HepG2 (cell line): ENCODE measurements around the gene SSC4D. TPM values are rescaled to one million over a fixed set of nuclear protein-coding genes. Genes with fewer than 3 reads are reported as not detected.

Source experiments
- ATAC-seq: fragments of 200-7000 bp; cut with Tn5 transposase; 3 replicates; pipeline ENCODE4 v1.9.1; 2020; ENCODE audit warnings: mild to moderate bottlenecking, moderate library complexity
- BruUV-seq: library from RNA; stranded (reverse); fragments of 400-500 nt; replicated peaks from 2 replicates; lab custom pipeline; 2021; lab: Mats Ljungman, UMichigan
- CTCF ChIA-PET: fragments of 300-600 bp; formaldehyde crosslinking; extraction: SDS; loops from one replicate; lab custom pipeline; 2021; ENCODE audit warnings: low total read pairs, inconsistent platforms, low intra/inter-chr PET ratio; lab: Yijun Ruan, JAX
- POLR2A ChIA-PET: fragments of 350-600 bp; sonication (Branson Sonifier 250); formaldehyde crosslinking; loops from one replicate; lab custom pipeline; 2020; ENCODE audit warnings: antibody characterized with exemption, inconsistent platforms; lab: Yijun Ruan, JAX
- DNase-seq: peaks from one replicate; pipeline ENCODE4 v3.0.0-alpha.2; 2015; ENCODE audit warnings: low spot score
- FAIRE-seq: peaks from 3 replicates; lab custom pipeline; 2011; peaks lifted over from hg19 to GRCh38; lab: Jason Lieb, UNC
- H2AFZ ChIP-seq: one replicate; pipeline ENCODE4 v1.6.1; 2011; ENCODE audit warnings: low read length, inconsistent platforms
- H3K27ac ChIP-seq: fragments of 300-600 bp; 3 replicates; pipeline ENCODE4 v1.8.0; 2011; ENCODE audit warnings: mixed run types, mild to moderate bottlenecking, mixed read lengths, low read length, inconsistent platforms; ENCODE audit not compliant: insufficient read depth; ENCODE audit errors: extremely low read length
- H3K27me3 ChIP-seq, 2 experiments: fragments of 200-600 bp in 1 of 2; 2 replicates in 1 of 2; 3 replicates in 1 of 2; pipeline versions ENCODE4 v1.6.0 to v1.8.0; 2011; ENCODE audit warnings: low read length in 2 of 2, mild to moderate bottlenecking in 2 of 2, moderate library complexity in 2 of 2, inconsistent platforms in 1 of 2; ENCODE audit not compliant: insufficient read depth in 2 of 2, control insufficient read depth in 1 of 2
- H3K36me3 ChIP-seq, 2 experiments: fragments of 200-600 bp in 1 of 2; replicated peaks in 1 of 2; 2 replicates in 1 of 2; 3 replicates in 1 of 2; pipeline versions ENCODE4 v1.5.1 to v1.8.0; 2011; ENCODE audit warnings: low read length in 2 of 2, inconsistent platforms in 1 of 2; ENCODE audit not compliant: insufficient read depth in 2 of 2, control insufficient read depth in 1 of 2
- H3K4me1 ChIP-seq: 2 replicates; pipeline ENCODE4 v1.5.1; 2012; ENCODE audit warnings: low read length, inconsistent platforms; ENCODE audit not compliant: insufficient read depth
- H3K4me2 ChIP-seq: 2 replicates; pipeline ENCODE4 v1.6.0; 2011; ENCODE audit warnings: low read depth, low read length, inconsistent platforms
- H3K4me3 ChIP-seq, 3 experiments: fragments of 200-600 bp in 1 of 3; sonication (generic), shearing (Covaris generic) in 1 of 3; replicated peaks in 1 of 3; 2 replicates each; pipeline ENCODE4 v1.5.1; 2011 to 2016; ENCODE audit warnings: low read length in 3 of 3, inconsistent platforms in 2 of 3, low read depth in 2 of 3, mild to moderate bottlenecking in 2 of 3, control low read depth in 1 of 3, mixed read lengths in 1 of 3; ENCODE audit not compliant: insufficient read depth in 1 of 3
- H3K79me2 ChIP-seq: one replicate; pipeline ENCODE4 v1.6.1; 2011; ENCODE audit warnings: low read length, inconsistent platforms; ENCODE audit not compliant: insufficient read depth
- H3K9ac ChIP-seq: 2 replicates; pipeline ENCODE4 v1.6.0; 2011; ENCODE audit warnings: mild to moderate bottlenecking, low read depth, low read length, inconsistent platforms; ENCODE audit not compliant: insufficient read depth
- H3K9me3 ChIP-seq: 2 replicates; pipeline ENCODE4 v1.5.1; 2012; ENCODE audit warnings: mild to moderate bottlenecking, low read length
- H4K20me1 ChIP-seq: 2 replicates; pipeline ENCODE4 v1.6.0; 2011; ENCODE audit warnings: inconsistent platforms, mild to moderate bottlenecking, low read length, moderate library complexity; ENCODE audit not compliant: insufficient read depth
- ATF4 ChIP-seq, 2 experiments: fragments of 450-650 bp in 1 of 2; sonication (generic) in 1 of 2; formaldehyde crosslinking; IDR thresholded peaks; 2 replicates each; pipeline versions ENCODE4 v1.5.0 to v1.8.0; 2020 to 2022; ENCODE audit warnings: mild to moderate bottlenecking in 1 of 2, missing genetic modification reagents in 1 of 2
- ATF7 ChIP-seq, 2 experiments: fragments of 450-650 bp in 1 of 2; sonication (generic) in 1 of 2; formaldehyde crosslinking in 1 of 2; IDR thresholded peaks; 2 replicates each; pipeline versions ENCODE4 v1.4.0 to v1.6.1; 2016 to 2020; ENCODE audit warnings: antibody characterized with exemption in 1 of 2, mild to moderate bottlenecking in 1 of 2, missing genetic modification reagents in 1 of 2
- CSRNP2 ChIP-seq: sonication (generic); formaldehyde crosslinking; conservative IDR thresholded peaks from 2 replicates; pipeline ENCODE4 v1.8.0; 2022; ENCODE audit warnings: low read depth, missing genetic modification reagents
- ELF1 ChIP-seq: sonication (generic); formaldehyde crosslinking; IDR thresholded peaks from 2 replicates; pipeline ENCODE4 v1.4.0; 2020; ENCODE audit warnings: missing genetic modification reagents
- FIP1L1 ChIP-seq: fragments of 200-400 bp; formaldehyde crosslinking; IDR thresholded peaks from 2 replicates; pipeline ENCODE4 v1.6.1; 2018; ENCODE audit warnings: low read depth, mild to moderate bottlenecking, low read length, moderate library complexity, borderline replicate concordance; ENCODE audit not compliant: insufficient read depth
- GATA4 ChIP-seq: sonication (generic); IDR thresholded peaks from 2 replicates; pipeline ENCODE4 v1.6.1; 2016; ENCODE audit warnings: antibody characterized with exemption, low read depth, borderline replicate concordance
- KLF9 ChIP-seq: IDR thresholded peaks from 2 replicates; pipeline ENCODE4 v1.6.1; 2016; ENCODE audit warnings: low read depth
- MIER3 ChIP-seq: IDR thresholded peaks from 2 replicates; pipeline ENCODE4 v1.6.1; 2016; ENCODE audit warnings: missing compliant biosample characterization, borderline replicate concordance
- MTERF4 ChIP-seq: sonication (generic); formaldehyde crosslinking; IDR thresholded peaks from 2 replicates; pipeline ENCODE4 v1.8.0; 2023; ENCODE audit warnings: mild to moderate bottlenecking, missing genetic modification reagents
- MYNN ChIP-seq: sonication (generic); formaldehyde crosslinking; IDR thresholded peaks from 2 replicates; pipeline ENCODE4 v1.4.0; 2020; ENCODE audit warnings: mild to moderate bottlenecking, low read depth, missing genetic modification reagents
- SATB2 ChIP-seq: sonication (generic); formaldehyde crosslinking; IDR thresholded peaks from 2 replicates; pipeline ENCODE4 v1.5.0; 2020; ENCODE audit warnings: missing genetic modification reagents
- SMARCC2 ChIP-seq: fragments of 450-650 bp; IDR thresholded peaks from 2 replicates; pipeline ENCODE4 v1.6.1; 2017; ENCODE audit warnings: antibody characterized with exemption, mild to moderate bottlenecking
- THAP8 ChIP-seq: sonication (generic); formaldehyde crosslinking; IDR thresholded peaks from 2 replicates; pipeline ENCODE4 v1.5.1; 2020; ENCODE audit warnings: missing genetic modification reagents, mild to moderate bottlenecking, borderline replicate concordance
- ZFP82 ChIP-seq: sonication (generic); formaldehyde crosslinking; IDR thresholded peaks from 2 replicates; pipeline ENCODE4 v1.5.1; 2020; ENCODE audit warnings: mild to moderate bottlenecking, missing genetic modification reagents, borderline replicate concordance
- ZNF121 ChIP-seq: sonication (generic); formaldehyde crosslinking; IDR thresholded peaks from 2 replicates; pipeline ENCODE4 v1.5.0; 2020; ENCODE audit warnings: mild to moderate bottlenecking, missing genetic modification reagents
- ZNF772 ChIP-seq: sonication (generic); formaldehyde crosslinking; IDR thresholded peaks from 2 replicates; pipeline ENCODE4 v1.5.0; 2020; ENCODE audit warnings: mild to moderate bottlenecking, missing genetic modification reagents
- WGBS: methylation state at CpG from one replicate; pipeline ENCODE4 v1.1.6; 2017; ENCODE audit warnings: low lambda C conversion rate; 5-methylcytosine and 5-hydroxymethylcytosine counted together
- in situ Hi-C: cut with HindIII; loops from 2 replicates; pipeline ENCODE4 v1.10.0; 2017; ENCODE audit warnings: low pct_unique_long_range_greater_than_20kb; ENCODE audit not compliant: extremely low pct_ligation_motif_present
- intact Hi-C: fragments of 100-400 bp; cut with micrococcal nuclease; formaldehyde crosslinking; loops from one replicate; pipeline ENCODE4 v1.10.0; 2022; ENCODE audit not compliant: unreplicated experiment
- polyA plus RNA-seq, 8 experiments: library from polyadenylated mRNA; depleted of rRNA in 3 of 8; stranded (reverse) in 7 of 8; unstranded in 1 of 8; fragments of >200 nt; fragmentation: Illumina TruSeq in 4 of 8; extraction: Trizol in 4 of 8; gene quantifications; 2 replicates each; pipeline versions ENCODE4 v1.2.1 to v1.2.3, GENCODE V29; 2011 to 2016; ENCODE audit warnings: low read depth in 4 of 8, missing spikeins in 1 of 8, mixed read lengths in 1 of 8; ENCODE audit not compliant: insufficient read depth in 1 of 8
- total RNA-seq, 5 experiments: library from RNA; depleted of rRNA; stranded (reverse); fragments of >200 nt; fragmentation: Illumina TruSeq; extraction: Trizol; gene quantifications; 2 replicates each; pipeline ENCODE4 v1.2.3, GENCODE V29; 2016; ENCODE audit warnings: low read depth in 1 of 5

Gene SSC4D
- total and polyA plus RNA-seq, 2 of the 13 experiments (the other 11 are each of a cell fraction or from before 2014, with no cell fraction given) = 33.3 to 63.8 TPM

- TF ChIP-seq KLF9 = no peak
- TF ChIP-seq ATF7 (IDR thresholded peaks at IDR 0.05) = peak; percentile 65
- no peak for TF ChIP-seq ATF7 (CRISPR knock-in tag; IDR thresholded peaks at IDR 0.05)
- H3K9me3 ChIP-seq = no peaks in the 10 kb centered on the region
- H3K36me3 ChIP-seq = no peaks in the 10 kb centered on the region
- peaks cover 6% of the 10 kb centered on the region for H3K79me2 ChIP-seq
- no peak overlapping the region for H3K9ac ChIP-seq
- ChIA-PET POLR2A (no interaction called here), CTCF (no interaction called here)
- no peak overlapping the region for H3K27ac ChIP-seq
- BruUV-seq = no TSS peak
- ATAC-seq = no peak
- WGBS = 47% methylated on average over 5 of the region's 5 CpGs
- intact Hi-C loops (no loop called here), in situ Hi-C loops (no loop called here)
- peaks cover 30% of the 10 kb centered on the region for H3K4me1 ChIP-seq
- no peak for FAIRE-seq
- no peak overlapping the region for H3K4me2 ChIP-seq
- no peak overlapping the region for H2AFZ ChIP-seq
- DNase-seq = no peak
- no peaks in the 10 kb centered on the region for H3K27me3 ChIP-seq
- no peak overlapping the region for H3K4me3 ChIP-seq
- no peaks in the 10 kb centered on the region for H4K20me1 ChIP-seq
Measured at GRCh38 chr7:76412249-76412648, 2.8 kb upstream of the SSC4D start.

GRCh38 chr7:76411626-76412025 is 2.1 kb upstream of the SSC4D start:
- TF ChIP-seq ZFP82 (no peak), ZNF121 (CRISPR knock-in tag) (no peak), CSRNP2 (CRISPR knock-in tag) (no peak), ZNF772 (CRISPR knock-in tag) (no peak), THAP8 (CRISPR knock-in tag) (no peak), MYNN (CRISPR knock-in tag) (no peak), GATA4 (no peak), ELF1 (no peak), MTERF4 (CRISPR knock-in tag) (no peak), MIER3 (no peak), SMARCC2 (no peak), FIP1L1 (no peak), SATB2 (CRISPR knock-in tag) (no peak), ATF4 (CRISPR knock-in tag; IDR thresholded peaks at IDR 0.05) (no peak)
- CTCF ChIA-PET = no interaction called here

More at GRCh38 chr7:76411626-76412025, 2.1 kb upstream of the SSC4D start:
- DNase-seq = no peak
- in situ Hi-C loops = no loop called here
- Histone ChIP-seq H3K36me3 (no peaks in the 10 kb centered on the region), H3K9me3 (no peaks in the 10 kb centered on the region), H2AFZ (no peak overlapping the region), H3K79me2 (peaks cover 6% of the 10 kb centered on the region), H3K27me3 (no peaks in the 10 kb centered on the region), H4K20me1 (no peaks in the 10 kb centered on the region), H3K27ac (no peak overlapping the region), H3K9ac (no peak overlapping the region), H3K4me2 (no peak overlapping the region), H3K4me1 (peaks cover 36% of the 10 kb centered on the region), H3K4me3 (no peak overlapping the region)
- no TSS peak for BruUV-seq
- POLR2A ChIA-PET = no interaction called here
- ATAC-seq = no peak
- intact Hi-C loops = no loop called here
- WGBS = 94% methylated on average over 1 of the region's 1 CpG
- FAIRE-seq = no peak
